ENCODE data around the gene SPTBN2. TPM values are rescaled to one million over a fixed set of nuclear protein-coding genes. Genes with fewer than 3 reads are reported as not detected.

SPTBN2 gene
- total RNA-seq, 2 experiments from 2014 or later = 1.4 to 1.8 TPM

GRCh38 chr11:66700337-66700736, 28.7 kb downstream of the SPTBN2 start:
- POLR2A ChIA-PET = no interaction called here
- H3K9me3 Mint-ChIP-seq = no peaks in the 10 kb centered on the region
- TF ChIP-seq CTCF (IDR thresholded peaks at IDR 0.05) = no peak
- H3K4me3 Mint-ChIP-seq = no peak overlapping the region
- CTCF ChIA-PET = interaction anchor here (1.0 to 1.8 kb wide), 2 partner anchors 8 to 26 kb away, joined by 3 to 4 read pairs; no protein-coding TSS in a partner anchor
- ATAC-seq (no peak), DNase-seq (no peak)
- H3K36me3 Mint-ChIP-seq (ENCODE audit: low read depth) = no peaks in the 10 kb centered on the region
- no peak overlapping the region for H3K27ac Mint-ChIP-seq
- no peaks in the 10 kb centered on the region for H3K27me3 Mint-ChIP-seq
- intact Hi-C loops (cut with micrococcal nuclease) = no loop called here
- H3K4me1 Mint-ChIP-seq (ENCODE audit: low read depth) = peaks cover 2% of the 10 kb centered on the region

GRCh38 chr11:66698491-66698890, 30.5 kb downstream of the SPTBN2 start:
- Mint-ChIP-seq H3K9me3 (no peaks in the 10 kb centered on the region), H3K4me1 (ENCODE audit: low read depth) (no peaks in the 10 kb centered on the region), H3K27me3 (no peaks in the 10 kb centered on the region), H3K36me3 (ENCODE audit: low read depth) (no peaks in the 10 kb centered on the region), H3K4me3 (no peak overlapping the region), H3K27ac (no peak overlapping the region)
- TF ChIP-seq CTCF (IDR thresholded peaks at IDR 0.05) = no peak
- DNase-seq = no peak
- CTCF ChIA-PET = interaction anchor here (1.2 to 1.8 kb wide), 3 partner anchors 9 to 135 kb away, joined by 3 read pairs; partner anchors contain the start of gene RBM4B
- no peak for ATAC-seq
- POLR2A ChIA-PET = no interaction called here
- intact Hi-C loops (cut with micrococcal nuclease) = no loop called here

GRCh38 chr11:66697988-66698387, 31.0 kb downstream of the SPTBN2 start:
- Mint-ChIP-seq H3K9me3 (no peaks in the 10 kb centered on the region), H3K36me3 (ENCODE audit: low read depth) (no peaks in the 10 kb centered on the region), H3K27me3 (no peaks in the 10 kb centered on the region), H3K4me1 (ENCODE audit: low read depth) (no peaks in the 10 kb centered on the region), H3K4me3 (no peak overlapping the region), H3K27ac (no peak overlapping the region)
- ChIA-PET POLR2A (no interaction called here), CTCF (interaction anchor here (1.2 kb wide), 1 partner anchor 20 kb away, joined by 3 read pairs; the partner anchor contains the start of gene RBM4B)
- intact Hi-C loops (cut with micrococcal nuclease) = no loop called here
- TF ChIP-seq CTCF (IDR thresholded peaks at IDR 0.05) = no peak
- no peak for ATAC-seq
- DNase-seq = no peak

- TF ChIP-seq CTCF (IDR thresholded peaks at IDR 0.05) = no peak
- Mint-ChIP-seq H3K27me3 (no peaks in the 10 kb centered on the region), H3K27ac (no peak overlapping the region), H3K9me3 (no peaks in the 10 kb centered on the region), H3K4me1 (ENCODE audit: low read depth) (no peaks in the 10 kb centered on the region), H3K36me3 (ENCODE audit: low read depth) (no peaks in the 10 kb centered on the region), H3K4me3 (no peak overlapping the region)
- ChIA-PET CTCF (interaction anchor here (0.8 to 5.6 kb wide), 16 partner anchors 15 to 279 kb away, joined by 3 to 60 read pairs (median 4); partner anchors contain the start of genes C11orf86, PC, PELI3 and RBM4B), POLR2A (interaction anchor here (1.6 kb wide), 1 partner anchor 172 kb away, joined by 3 read pairs; no protein-coding TSS in a partner anchor)
- intact Hi-C loops (cut with micrococcal nuclease) = no loop called here
- DNase-seq (no peak), ATAC-seq (no peak)
These were observed 32.9 kb downstream of the SPTBN2 start for GRCh38 chr11:66696146-66696545.

GRCh38 chr11:66694732-66695207, 34.2 kb downstream of the SPTBN2 start:
- Mint-ChIP-seq H3K9me3 (no peaks in the 10 kb centered on the region), H3K36me3 (ENCODE audit: low read depth) (no peaks in the 10 kb centered on the region), H3K4me3 (no peak overlapping the region), H3K4me1 (ENCODE audit: low read depth) (no peaks in the 10 kb centered on the region), H3K27ac (no peak overlapping the region), H3K27me3 (no peaks in the 10 kb centered on the region)
- CTCF ChIA-PET = interaction anchor here (0.7 to 5.6 kb wide), 18 partner anchors 16 to 189 kb away, joined by 3 to 60 read pairs (median 4); partner anchors contain the start of gene RBM4B
- ATAC-seq (peak; percentile 97), DNase-seq (peak; percentile 91)
- intact Hi-C loops (cut with micrococcal nuclease) = loop anchor here (1.0 kb wide), 1 partner anchor 140 kb away; no protein-coding TSS in a partner anchor
- peak; percentile 97 for TF ChIP-seq CTCF (IDR thresholded peaks at IDR 0.05)
- POLR2A ChIA-PET = no interaction called here
